ENCODE results near the gene IFI16.

DNA sequence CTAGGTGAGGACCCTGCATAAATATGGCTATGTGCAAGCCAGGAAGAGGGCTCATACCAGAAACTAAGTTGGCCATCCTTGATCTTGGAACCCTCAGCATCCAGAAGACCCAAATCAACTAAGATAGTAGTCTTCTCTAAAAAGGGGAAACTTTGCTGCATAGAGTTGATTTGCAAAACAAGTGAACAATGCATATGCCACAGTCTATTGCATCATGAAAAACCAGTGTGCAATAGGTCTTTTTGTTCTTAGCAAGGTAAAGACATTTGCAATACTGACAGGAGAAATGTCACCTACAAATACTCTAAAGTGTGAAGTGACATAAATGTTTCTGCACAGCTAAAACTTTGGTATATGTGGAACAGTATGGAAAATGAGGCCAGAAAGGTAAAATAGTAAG is 2.0 kb upstream of the IFI16 start:
- TF ChIP-seq, protein P1, sequence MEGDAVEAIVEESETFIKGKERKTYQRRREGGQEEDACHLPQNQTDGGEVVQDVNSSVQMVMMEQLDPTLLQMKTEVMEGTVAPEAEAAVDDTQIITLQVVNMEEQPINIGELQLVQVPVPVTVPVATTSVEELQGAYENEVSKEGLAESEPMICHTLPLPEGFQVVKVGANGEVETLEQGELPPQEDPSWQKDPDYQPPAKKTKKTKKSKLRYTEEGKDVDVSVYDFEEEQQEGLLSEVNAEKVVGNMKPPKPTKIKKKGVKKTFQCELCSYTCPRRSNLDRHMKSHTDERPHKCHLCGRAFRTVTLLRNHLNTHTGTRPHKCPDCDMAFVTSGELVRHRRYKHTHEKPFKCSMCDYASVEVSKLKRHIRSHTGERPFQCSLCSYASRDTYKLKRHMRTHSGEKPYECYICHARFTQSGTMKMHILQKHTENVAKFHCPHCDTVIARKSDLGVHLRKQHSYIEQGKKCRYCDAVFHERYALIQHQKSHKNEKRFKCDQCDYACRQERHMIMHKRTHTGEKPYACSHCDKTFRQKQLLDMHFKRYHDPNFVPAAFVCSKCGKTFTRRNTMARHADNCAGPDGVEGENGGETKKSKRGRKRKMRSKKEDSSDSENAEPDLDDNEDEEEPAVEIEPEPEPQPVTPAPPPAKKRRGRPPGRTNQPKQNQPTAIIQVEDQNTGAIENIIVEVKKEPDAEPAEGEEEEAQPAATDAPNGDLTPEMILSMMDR (IDR thresholded peaks at IDR 0.05), result no peak
- no peak for TF ChIP-seq POLR2A (IDR thresholded peaks at IDR 0.05)

All from Peyer's patch (tissue), 4 donors.